Neural cell (in vitro differentiated cells): ENCODE results near the gene EFCC1.

Experiments
- EZH2 ChIP-seq: fragments of 200-600, 300-800 bp; shearing (Covaris generic), sonication (generic); IDR thresholded peaks from 2 replicates; pipeline ENCODE4 v1.6.1; 2014; ENCODE audit warnings: antibody characterized with exemption, low read length, borderline replicate concordance, mild to moderate bottlenecking; ENCODE audit not compliant: insufficient read depth, poor library complexity, severe bottlenecking
- POLR2AphosphoS5 ChIP-seq: IDR thresholded peaks from 2 replicates; pipeline ENCODE4 v1.6.1; 2012
- TAF1 ChIP-seq: IDR thresholded peaks from 2 replicates; pipeline ENCODE4 v1.6.1; 2012; ENCODE audit warnings: low read depth
- TF ChIP-seq, protein P1 (sequence below): fragments of 450-650 bp; IDR thresholded peaks from 2 replicates; pipeline ENCODE4 v1.5.1; 2014; ENCODE audit warnings: antibody characterized with exemption, mild to moderate bottlenecking, moderate library complexity; ENCODE audit not compliant: poor library complexity, severe bottlenecking
- TF ChIP-seq, protein P2 (sequence below): IDR thresholded peaks from 2 replicates; pipeline ENCODE4 v1.6.1; 2012; ENCODE audit warnings: borderline replicate concordance

DNA sequence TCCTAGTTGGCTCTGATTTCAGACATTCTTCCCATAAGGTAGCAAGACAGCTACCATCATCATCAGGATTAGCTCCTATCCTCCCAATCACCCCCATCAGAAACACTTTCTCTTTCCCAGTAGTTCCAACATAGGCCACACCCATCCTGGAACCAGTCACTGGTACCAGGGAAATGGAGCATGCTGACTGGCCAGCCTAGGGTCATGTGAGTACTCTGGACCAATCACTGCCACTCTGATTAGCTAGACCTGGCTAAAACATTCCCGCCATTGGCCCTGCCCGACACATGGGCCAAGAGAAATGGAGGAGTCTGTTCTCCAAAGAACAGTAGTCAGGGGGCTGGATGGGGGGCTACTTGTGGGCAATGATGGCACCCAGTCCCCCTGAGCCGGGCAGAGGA, 12.4 kb downstream of the EFCC1 start:
- TF ChIP-seq, protein P1, sequence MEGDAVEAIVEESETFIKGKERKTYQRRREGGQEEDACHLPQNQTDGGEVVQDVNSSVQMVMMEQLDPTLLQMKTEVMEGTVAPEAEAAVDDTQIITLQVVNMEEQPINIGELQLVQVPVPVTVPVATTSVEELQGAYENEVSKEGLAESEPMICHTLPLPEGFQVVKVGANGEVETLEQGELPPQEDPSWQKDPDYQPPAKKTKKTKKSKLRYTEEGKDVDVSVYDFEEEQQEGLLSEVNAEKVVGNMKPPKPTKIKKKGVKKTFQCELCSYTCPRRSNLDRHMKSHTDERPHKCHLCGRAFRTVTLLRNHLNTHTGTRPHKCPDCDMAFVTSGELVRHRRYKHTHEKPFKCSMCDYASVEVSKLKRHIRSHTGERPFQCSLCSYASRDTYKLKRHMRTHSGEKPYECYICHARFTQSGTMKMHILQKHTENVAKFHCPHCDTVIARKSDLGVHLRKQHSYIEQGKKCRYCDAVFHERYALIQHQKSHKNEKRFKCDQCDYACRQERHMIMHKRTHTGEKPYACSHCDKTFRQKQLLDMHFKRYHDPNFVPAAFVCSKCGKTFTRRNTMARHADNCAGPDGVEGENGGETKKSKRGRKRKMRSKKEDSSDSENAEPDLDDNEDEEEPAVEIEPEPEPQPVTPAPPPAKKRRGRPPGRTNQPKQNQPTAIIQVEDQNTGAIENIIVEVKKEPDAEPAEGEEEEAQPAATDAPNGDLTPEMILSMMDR = no peak
- TF ChIP-seq TAF1 (no peak), EZH2 (no peak), POLR2AphosphoS5 (no peak)
- TF ChIP-seq, protein P2, sequence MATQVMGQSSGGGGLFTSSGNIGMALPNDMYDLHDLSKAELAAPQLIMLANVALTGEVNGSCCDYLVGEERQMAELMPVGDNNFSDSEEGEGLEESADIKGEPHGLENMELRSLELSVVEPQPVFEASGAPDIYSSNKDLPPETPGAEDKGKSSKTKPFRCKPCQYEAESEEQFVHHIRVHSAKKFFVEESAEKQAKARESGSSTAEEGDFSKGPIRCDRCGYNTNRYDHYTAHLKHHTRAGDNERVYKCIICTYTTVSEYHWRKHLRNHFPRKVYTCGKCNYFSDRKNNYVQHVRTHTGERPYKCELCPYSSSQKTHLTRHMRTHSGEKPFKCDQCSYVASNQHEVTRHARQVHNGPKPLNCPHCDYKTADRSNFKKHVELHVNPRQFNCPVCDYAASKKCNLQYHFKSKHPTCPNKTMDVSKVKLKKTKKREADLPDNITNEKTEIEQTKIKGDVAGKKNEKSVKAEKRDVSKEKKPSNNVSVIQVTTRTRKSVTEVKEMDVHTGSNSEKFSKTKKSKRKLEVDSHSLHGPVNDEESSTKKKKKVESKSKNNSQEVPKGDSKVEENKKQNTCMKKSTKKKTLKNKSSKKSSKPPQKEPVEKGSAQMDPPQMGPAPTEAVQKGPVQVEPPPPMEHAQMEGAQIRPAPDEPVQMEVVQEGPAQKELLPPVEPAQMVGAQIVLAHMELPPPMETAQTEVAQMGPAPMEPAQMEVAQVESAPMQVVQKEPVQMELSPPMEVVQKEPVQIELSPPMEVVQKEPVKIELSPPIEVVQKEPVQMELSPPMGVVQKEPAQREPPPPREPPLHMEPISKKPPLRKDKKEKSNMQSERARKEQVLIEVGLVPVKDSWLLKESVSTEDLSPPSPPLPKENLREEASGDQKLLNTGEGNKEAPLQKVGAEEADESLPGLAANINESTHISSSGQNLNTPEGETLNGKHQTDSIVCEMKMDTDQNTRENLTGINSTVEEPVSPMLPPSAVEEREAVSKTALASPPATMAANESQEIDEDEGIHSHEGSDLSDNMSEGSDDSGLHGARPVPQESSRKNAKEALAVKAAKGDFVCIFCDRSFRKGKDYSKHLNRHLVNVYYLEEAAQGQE = no peak
